Measurements from ENCODE around the gene SMARCAL1. TPM values are rescaled to one million over a fixed set of nuclear protein-coding genes. Genes with fewer than 3 reads are reported as not detected.

SMARCAL1 gene
- 10 to 100 TPM; 26.8 to 29.9 TPM for total RNA-seq

DNA sequence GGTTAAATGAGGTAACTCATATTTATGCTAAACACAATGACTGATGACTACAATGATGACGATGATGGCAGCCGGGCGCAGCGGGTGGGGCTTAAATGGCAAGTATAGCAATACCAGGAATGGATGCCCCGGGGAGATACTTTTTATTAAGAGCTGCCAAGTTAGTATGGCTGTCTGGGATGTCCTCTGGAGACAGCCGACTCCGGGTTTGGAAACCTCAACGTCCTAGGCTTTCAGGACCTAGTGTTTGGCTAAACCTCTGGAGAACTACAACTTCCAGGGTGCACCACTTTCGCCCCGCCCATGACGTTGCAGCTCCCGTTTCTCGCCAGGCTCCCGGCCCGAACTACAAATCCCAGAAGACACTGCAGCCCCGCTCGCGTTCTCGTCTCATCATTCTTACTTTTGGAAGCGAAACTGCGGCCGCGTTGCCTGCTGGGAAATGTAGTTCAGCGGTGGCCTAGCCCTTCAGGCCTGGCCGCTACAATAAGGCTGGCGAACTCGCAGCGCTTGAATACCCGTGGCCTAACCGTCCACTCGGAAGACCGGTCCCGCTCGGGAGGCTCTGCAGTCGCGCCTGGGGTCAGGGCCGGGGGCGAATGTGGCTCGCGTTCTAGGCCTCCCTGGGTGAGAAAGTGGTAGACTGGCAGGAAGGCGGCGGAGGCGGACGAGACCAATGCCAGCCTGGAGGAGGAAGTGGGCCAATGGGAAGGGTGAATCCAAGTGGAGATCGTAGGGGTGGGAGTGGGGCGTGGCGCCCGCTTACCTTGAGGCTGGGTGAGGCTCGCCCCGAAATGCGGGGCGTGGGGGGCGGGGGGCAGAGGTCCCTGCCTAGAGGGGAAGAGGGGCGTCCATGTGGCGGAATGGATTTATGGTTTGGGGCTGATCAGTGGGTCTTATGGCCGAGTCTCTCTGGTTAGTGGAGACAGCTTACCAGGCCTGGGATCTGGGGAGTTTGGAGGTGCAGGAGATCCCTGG is at the start of gene SMARCAL1:
SMARCAL1 (plus strand) TSS at position 463 of the 978 bp plus-strand sequence. CDS start 2,221 bp downstream, outside the sequence.
- H3K4me3 Mint-ChIP-seq, result peak within 1 kb of the TSS; percentile 87
- DNase-seq, result peak; percentile 100
- peaks cover 25% of the 10 kb centered on the region for H3K4me1 Mint-ChIP-seq (ENCODE audit: low read depth)
- ATAC-seq, result peak; percentile 94
- POLR2A ChIA-PET, result interaction anchor here (0.6 kb wide), 1 partner anchor 84 kb away, joined by 3 read pairs; no protein-coding TSS in a partner anchor
- H3K9me3 Mint-ChIP-seq (ENCODE audit: insufficient read depth), result no peaks in the 10 kb centered on the region
- H3K36me3 Mint-ChIP-seq (ENCODE audit: low read depth), result peaks cover 25% of the 10 kb centered on the region
- H3K27ac Mint-ChIP-seq, result peak within 1 kb of the TSS; percentile 95
- CTCF ChIA-PET, result interaction anchor here (0.8 to 1.6 kb wide), 4 partner anchors 8 to 105 kb away, joined by 3 to 6 read pairs (median 4); partner anchors contain the start of gene RPL37A
- H3K27me3 Mint-ChIP-seq (ENCODE audit: low read depth), result peaks cover 10% of the 10 kb centered on the region

DNA sequence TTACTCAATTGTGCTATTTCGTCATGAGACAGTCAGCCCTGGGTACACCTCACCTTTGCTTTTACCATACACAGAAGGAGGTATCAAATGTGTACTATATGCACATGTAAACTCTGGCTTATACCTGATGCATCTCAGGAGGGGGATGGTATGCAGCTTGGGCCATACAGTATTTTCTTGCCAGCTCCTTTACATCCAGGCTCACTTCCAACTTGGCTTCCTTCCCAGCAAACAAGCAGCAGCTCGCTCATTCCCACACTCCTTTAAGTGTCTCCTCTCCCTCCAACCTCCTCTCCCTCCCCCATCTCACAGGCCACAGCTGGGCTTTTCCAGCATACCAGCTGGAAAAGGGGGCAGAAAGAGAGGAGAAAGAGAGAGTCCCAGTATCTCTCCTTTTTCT is 49.6 kb upstream of the SMARCAL1 start:
- Mint-ChIP-seq H3K27ac (no peak overlapping the region), H3K36me3 (ENCODE audit: low read depth) (no peaks in the 10 kb centered on the region), H3K27me3 (ENCODE audit: low read depth) (peaks cover 52% of the 10 kb centered on the region), H3K4me3 (no peak overlapping the region), H3K4me1 (ENCODE audit: low read depth) (no peaks in the 10 kb centered on the region), H3K9me3 (ENCODE audit: insufficient read depth) (no peaks in the 10 kb centered on the region)
- DNase-seq (no peak), ATAC-seq (no peak)
- POLR2A ChIA-PET, result no interaction called here
- CTCF ChIA-PET, result interaction anchor here (1.3 kb wide), 1 partner anchor 13 kb away, joined by 3 read pairs; no protein-coding TSS in a partner anchor

DNA sequence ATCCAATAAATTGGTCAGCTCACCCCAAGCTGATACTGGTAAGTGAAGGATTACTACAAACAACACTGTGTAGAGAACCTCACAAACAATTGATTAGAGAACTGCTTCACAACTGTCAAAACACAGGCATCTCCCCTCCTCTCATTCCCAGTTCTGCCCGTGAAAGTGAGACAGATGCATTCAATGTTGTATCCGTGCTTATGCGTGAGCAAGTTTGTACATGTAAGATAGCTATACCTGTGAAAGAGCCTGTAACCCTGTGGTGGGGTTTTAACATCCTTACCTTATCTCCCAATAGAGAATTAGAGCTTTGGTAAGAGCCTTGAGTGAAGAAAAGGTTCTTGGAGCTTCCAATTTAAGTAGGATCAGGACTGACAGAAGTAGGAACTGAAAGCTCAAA is 49.1 kb upstream of the SMARCAL1 start:
- Mint-ChIP-seq H3K36me3 (ENCODE audit: low read depth) (no peaks in the 10 kb centered on the region), H3K4me3 (no peak overlapping the region), H3K27ac (no peak overlapping the region), H3K27me3 (ENCODE audit: low read depth) (peaks cover 50% of the 10 kb centered on the region), H3K9me3 (ENCODE audit: insufficient read depth) (no peaks in the 10 kb centered on the region), H3K4me1 (ENCODE audit: low read depth) (no peaks in the 10 kb centered on the region)
- DNase-seq, result no peak
- POLR2A ChIA-PET, result no interaction called here
- no peak for ATAC-seq
- CTCF ChIA-PET, result interaction anchor here (1.1 to 1.3 kb wide), 2 partner anchors 13 to 41 kb away, joined by 3 read pairs; no protein-coding TSS in a partner anchor

DNA sequence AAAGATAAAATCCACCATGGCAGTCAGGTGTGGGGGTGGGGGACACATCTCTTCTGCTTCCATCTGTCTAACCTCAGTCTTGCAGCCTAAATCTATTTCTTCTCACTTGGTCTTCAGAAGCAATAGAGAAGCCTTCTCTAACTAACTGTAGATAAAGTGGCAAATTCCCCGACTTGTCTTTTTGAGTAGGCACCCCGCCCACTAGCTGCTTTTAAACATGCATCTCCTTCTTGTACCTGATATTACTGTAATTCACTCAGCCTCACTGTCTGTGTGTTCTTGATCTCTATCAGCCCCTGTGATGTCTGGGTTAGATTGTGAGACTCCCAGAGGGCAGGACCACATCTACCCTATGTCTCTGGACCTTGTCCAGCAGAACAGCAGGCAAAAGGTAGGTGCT is 46.8 kb upstream of the SMARCAL1 start:
- DNase-seq (no peak), ATAC-seq (no peak)
- Mint-ChIP-seq H3K27ac (no peak overlapping the region), H3K9me3 (ENCODE audit: insufficient read depth) (no peaks in the 10 kb centered on the region), H3K36me3 (ENCODE audit: low read depth) (no peaks in the 10 kb centered on the region), H3K27me3 (ENCODE audit: low read depth) (peaks cover 55% of the 10 kb centered on the region), H3K4me1 (ENCODE audit: low read depth) (peaks cover 2% of the 10 kb centered on the region), H3K4me3 (no peak overlapping the region)
- CTCF ChIA-PET, result no interaction called here
- POLR2A ChIA-PET, result no interaction called here

DNA sequence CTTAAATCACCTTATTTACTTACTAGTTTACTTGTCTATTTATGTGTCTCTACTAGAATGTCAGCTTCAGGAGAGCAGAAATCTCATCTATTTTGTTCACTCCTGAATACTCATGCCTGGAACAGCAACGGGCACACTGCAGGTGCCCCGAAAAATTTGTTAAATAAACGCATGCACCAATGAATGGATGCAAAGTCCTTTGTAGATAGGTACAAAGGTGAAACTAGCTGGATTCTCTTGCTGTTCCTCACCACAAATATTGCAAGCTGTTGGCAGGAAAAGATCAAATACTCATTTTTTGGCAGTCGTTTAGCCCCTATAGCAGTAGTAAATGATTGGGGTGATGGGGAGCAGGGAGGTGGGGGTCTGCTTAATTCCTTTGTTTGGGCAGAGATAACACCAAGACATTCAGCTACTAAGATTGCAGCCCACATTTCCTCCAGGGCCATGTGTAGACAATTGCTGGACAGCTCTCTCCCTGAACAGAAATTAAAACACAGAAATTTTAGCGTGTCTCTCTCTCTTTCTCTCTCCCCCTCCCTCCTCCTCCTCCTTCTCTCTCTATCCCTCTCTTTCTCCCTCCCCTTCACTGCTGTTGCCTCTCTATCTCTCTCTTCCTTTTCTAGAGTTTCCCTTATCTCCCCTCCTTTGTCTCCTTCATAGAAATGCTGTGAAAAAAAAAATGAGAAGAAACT is 45.4 kb upstream of the SMARCAL1 start:
- peaks cover 54% of the 10 kb centered on the region for H3K27me3 Mint-ChIP-seq (ENCODE audit: low read depth)
- POLR2A ChIA-PET, result no interaction called here
- DNase-seq, result no peak
- no peaks in the 10 kb centered on the region for H3K36me3 Mint-ChIP-seq (ENCODE audit: low read depth)
- ATAC-seq, result no peak
- H3K9me3 Mint-ChIP-seq (ENCODE audit: insufficient read depth), result no peaks in the 10 kb centered on the region
- CTCF ChIA-PET, result interaction anchor here (0.6 to 0.9 kb wide), 2 partner anchors 38 to 139 kb away, joined by 3 to 5 read pairs; no protein-coding TSS in a partner anchor
- no peak overlapping the region for H3K27ac Mint-ChIP-seq
- H3K4me1 Mint-ChIP-seq (ENCODE audit: low read depth), result peaks cover 7% of the 10 kb centered on the region
- no peak overlapping the region for H3K4me3 Mint-ChIP-seq

DNA sequence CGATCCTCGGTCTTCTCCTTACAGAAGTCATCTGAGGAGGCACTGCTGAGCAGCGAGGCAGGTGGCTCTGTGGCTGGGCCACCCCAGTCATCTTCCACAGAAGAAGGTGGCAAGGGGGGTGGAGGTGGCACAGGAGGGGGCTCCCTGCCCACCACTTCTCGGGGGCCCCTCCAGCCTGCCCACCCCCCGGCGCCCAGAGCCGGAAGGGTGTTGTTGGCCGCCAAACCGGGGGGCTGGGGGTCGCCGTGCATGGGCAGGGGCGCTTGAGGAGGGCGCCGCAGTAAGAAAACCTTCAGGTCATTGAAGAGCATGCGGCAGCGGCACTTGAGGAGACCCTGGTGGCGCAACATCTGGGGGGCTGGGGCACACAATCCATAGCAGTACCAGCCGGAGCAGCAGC is 42.5 kb upstream of the SMARCAL1 start:
- CTCF ChIA-PET, result no interaction called here
- H3K4me3 Mint-ChIP-seq, result no peak overlapping the region
- H3K36me3 Mint-ChIP-seq (ENCODE audit: low read depth), result no peaks in the 10 kb centered on the region
- ATAC-seq, result no peak
- no peak overlapping the region for H3K27ac Mint-ChIP-seq
- peaks cover 14% of the 10 kb centered on the region for H3K4me1 Mint-ChIP-seq (ENCODE audit: low read depth)
- no peak for DNase-seq
- H3K27me3 Mint-ChIP-seq (ENCODE audit: low read depth), result peaks cover 68% of the 10 kb centered on the region
- POLR2A ChIA-PET, result no interaction called here
- H3K9me3 Mint-ChIP-seq (ENCODE audit: insufficient read depth), result no peaks in the 10 kb centered on the region

DNA sequence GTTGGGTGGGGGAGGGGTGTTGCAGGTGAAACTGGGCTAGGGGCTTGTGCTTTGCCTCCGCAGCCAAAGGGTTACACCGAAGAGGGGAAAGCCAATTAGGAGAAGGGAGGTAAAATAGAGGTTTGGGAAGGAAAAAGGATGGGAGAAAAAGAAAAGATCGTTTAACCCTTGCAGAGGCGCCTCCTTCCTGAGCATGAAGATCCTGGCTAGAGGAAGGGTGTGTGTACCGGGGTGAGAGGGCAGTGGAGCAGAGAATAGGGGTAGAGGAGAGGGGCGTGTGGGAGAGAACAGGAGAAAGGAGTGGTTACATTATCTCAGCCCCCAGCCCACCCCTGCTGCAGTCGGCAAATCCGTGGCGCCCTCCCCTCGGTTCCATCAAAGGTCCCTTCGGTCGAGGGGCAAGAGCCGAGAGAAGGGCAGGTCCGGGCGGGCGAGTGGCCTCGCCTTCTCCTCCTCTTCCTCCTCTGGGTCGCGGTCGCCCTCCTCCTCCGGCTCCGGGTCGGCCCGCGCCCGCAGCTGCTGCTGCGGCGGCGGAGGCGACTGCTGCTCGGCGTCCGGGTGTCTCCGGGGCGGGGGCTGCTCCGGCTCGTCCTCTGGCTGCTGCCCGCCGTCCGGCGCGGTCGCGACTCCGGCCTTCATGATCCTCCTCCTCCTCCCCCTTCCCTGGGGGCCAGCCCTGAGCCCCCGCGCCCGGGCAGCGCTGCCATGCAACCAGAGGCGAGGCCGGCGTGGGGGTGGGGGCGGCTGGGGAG is 41.1 kb upstream of the SMARCAL1 start:
- ChIA-PET CTCF (no interaction called here), POLR2A (no interaction called here)
- Mint-ChIP-seq H3K4me1 (ENCODE audit: low read depth) (peaks cover 14% of the 10 kb centered on the region), H3K9me3 (ENCODE audit: insufficient read depth) (no peaks in the 10 kb centered on the region), H3K36me3 (ENCODE audit: low read depth) (no peaks in the 10 kb centered on the region), H3K27ac (no peak overlapping the region), H3K4me3 (no peak overlapping the region), H3K27me3 (ENCODE audit: low read depth) (peaks cover 63% of the 10 kb centered on the region)
- DNase-seq, result no peak
- ATAC-seq, result no peak

DNA sequence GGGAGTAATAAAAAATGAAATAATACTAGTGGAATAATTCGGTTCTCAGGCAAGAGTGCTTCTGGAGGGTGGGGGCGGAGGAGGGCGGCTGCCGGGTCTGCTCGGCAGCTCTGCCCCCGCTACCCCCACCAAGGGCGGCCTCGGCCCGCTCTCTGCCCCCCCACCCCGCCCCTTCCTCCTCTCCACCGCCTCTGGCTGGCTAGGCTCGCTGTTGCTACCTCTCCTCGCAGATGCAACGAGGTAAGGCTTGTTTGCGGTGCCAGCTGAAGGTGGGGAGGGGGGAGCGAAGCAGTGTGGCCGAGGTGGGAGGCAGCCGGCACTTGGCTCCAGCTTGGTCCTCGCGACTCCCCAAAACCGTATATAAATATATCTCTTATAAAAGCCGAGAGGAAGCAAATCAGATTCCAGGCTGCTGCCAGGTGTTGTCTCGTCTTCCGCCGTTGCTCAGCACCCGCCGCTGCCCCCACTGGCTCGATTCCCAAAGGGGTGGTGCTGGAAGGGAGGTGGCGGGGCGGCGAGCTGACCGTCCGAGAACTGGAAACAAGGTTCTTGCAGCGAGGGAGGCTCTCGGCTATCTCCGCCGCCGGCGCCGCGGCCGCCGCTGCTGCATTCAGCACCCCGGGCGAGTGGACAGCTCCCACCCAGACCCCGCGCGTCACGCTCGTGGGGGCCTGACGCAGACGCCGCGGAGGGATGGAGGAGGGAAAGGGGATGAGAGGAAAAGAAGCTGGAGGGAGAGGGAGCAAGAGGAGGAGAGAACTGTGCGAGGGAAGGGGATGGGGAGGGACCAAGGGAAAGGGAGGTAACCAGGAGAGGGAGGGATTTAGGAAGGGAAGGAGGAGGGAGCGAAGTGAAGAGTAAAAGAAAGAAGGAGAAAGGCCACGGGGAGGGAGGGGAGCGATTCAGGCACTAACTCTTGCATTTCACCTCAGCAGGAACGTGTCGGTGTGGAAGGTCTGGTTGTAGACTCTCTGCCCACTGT is 40.3 kb upstream of the SMARCAL1 start, which contains the start of gene MARCHF4:
MARCHF4 (minus strand) TSS at position 763 of the 982 bp plus-strand sequence. CDS start 2,223 bp downstream, outside the sequence.
- ATAC-seq (peak; percentile 93), DNase-seq (peak; percentile 74)
- Mint-ChIP-seq H3K36me3 (ENCODE audit: low read depth) (no peaks in the 10 kb centered on the region), H3K4me3 (no peak within 1 kb of the TSS), H3K9me3 (ENCODE audit: insufficient read depth) (no peaks in the 10 kb centered on the region), H3K27ac (no peak within 1 kb of the TSS), H3K4me1 (ENCODE audit: low read depth) (peaks cover 14% of the 10 kb centered on the region), H3K27me3 (ENCODE audit: low read depth) (peaks cover 55% of the 10 kb centered on the region)
- POLR2A ChIA-PET, result no interaction called here
- CTCF ChIA-PET, result no interaction called here

DNA sequence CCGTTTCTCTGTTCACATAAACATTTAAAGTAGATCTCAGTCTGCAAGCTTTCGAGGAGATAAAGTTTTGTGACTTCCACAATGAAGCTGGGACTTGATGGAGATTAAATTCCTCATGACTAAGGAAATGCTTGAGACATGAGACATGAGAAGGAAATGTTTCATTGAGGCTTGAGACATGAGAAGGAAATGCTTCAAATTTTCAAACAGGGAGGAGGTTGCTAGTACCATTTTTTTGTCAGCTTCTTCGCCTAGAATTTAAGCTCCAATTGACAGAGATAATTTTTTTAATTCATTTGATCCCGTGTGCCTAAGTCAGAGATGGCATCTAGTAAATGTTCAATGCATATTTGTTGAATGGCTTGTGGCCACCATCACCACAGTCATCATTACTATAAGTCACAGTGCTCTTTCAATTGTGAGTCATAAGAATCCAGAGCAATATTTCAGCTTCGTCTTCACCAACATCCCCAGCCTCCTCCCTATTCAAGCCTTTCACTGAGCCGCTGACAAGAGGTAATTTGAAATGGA is 39.5 kb upstream of the SMARCAL1 start:
- DNase-seq (no peak), ATAC-seq (no peak)
- H3K9me3 Mint-ChIP-seq (ENCODE audit: insufficient read depth), result no peaks in the 10 kb centered on the region
- peaks cover 51% of the 10 kb centered on the region for H3K27me3 Mint-ChIP-seq (ENCODE audit: low read depth)
- peaks cover 14% of the 10 kb centered on the region for H3K4me1 Mint-ChIP-seq (ENCODE audit: low read depth)
- ChIA-PET CTCF (interaction anchor here (0.9 kb wide), 1 partner anchor 64 kb away, joined by 3 read pairs; no protein-coding TSS in a partner anchor), POLR2A (no interaction called here)
- no peak overlapping the region for H3K4me3 Mint-ChIP-seq
- no peaks in the 10 kb centered on the region for H3K36me3 Mint-ChIP-seq (ENCODE audit: low read depth)
- H3K27ac Mint-ChIP-seq, result no peak overlapping the region

DNA sequence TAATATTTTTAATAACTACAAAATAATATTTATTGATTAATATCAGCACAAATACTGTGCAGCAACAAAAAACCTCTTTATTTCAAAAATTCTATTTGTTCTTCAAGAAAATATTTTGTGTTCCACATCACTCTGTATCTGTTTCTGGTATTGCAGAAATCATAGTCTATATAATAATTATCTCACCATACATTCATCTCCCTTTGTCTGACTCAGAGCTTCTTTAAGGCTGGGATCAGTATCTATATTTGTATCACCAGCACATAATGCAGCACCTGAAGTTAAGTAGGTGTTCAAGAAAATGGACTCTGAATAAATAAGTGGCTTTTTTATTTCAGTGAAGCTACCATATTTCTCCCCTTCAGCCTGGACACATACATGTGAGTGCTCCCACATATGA is 38.4 kb upstream of the SMARCAL1 start:
- ChIA-PET POLR2A (no interaction called here), CTCF (interaction anchor here (0.8 to 1.2 kb wide), 2 partner anchors 20 to 46 kb away, joined by 3 read pairs; no protein-coding TSS in a partner anchor)
- ATAC-seq (no peak), DNase-seq (no peak)
- H3K4me1 Mint-ChIP-seq (ENCODE audit: low read depth), result peaks cover 14% of the 10 kb centered on the region
- no peak overlapping the region for H3K27ac Mint-ChIP-seq
- H3K27me3 Mint-ChIP-seq (ENCODE audit: low read depth), result peaks cover 44% of the 10 kb centered on the region
- H3K4me3 Mint-ChIP-seq, result no peak overlapping the region
- H3K9me3 Mint-ChIP-seq (ENCODE audit: insufficient read depth), result no peaks in the 10 kb centered on the region
- H3K36me3 Mint-ChIP-seq (ENCODE audit: low read depth), result no peaks in the 10 kb centered on the region
